ENCODE data around the gene STUB1.

- TF ChIP-seq CTCF (conservative IDR thresholded peaks at IDR 0.05; ENCODE audit: low read length) (no peak), EZH2phosphoT487 (IDR thresholded peaks at IDR 0.05; ENCODE audit: borderline replicate concordance, low read depth, low read length) (no peak)
Measured at GRCh38 chr16:673399-673991, 6.7 kb upstream of the STUB1 start.

Measured in OCI-LY7 (cell line).